Activated CD4-positive, CD25-positive, alpha-beta regulatory T cell treated with anti-CD3 and anti-CD28 coated beads, Interleukin-2, amount 50 U/mL, for 16 hours (primary cell): ENCODE measurements around the gene TERT.
"Not testable (repeated sequence)": the region's sequence is repeated elsewhere in the genome, so short reads cannot be mapped to it uniquely, and the experiment has no call there.

Experiments
- DNase-seq: peaks from one replicate; pipeline ENCODE4 v3.0.0-alpha.2; 2020; ENCODE audit warnings: low read depth, low spot score

TERT gene

DNA sequence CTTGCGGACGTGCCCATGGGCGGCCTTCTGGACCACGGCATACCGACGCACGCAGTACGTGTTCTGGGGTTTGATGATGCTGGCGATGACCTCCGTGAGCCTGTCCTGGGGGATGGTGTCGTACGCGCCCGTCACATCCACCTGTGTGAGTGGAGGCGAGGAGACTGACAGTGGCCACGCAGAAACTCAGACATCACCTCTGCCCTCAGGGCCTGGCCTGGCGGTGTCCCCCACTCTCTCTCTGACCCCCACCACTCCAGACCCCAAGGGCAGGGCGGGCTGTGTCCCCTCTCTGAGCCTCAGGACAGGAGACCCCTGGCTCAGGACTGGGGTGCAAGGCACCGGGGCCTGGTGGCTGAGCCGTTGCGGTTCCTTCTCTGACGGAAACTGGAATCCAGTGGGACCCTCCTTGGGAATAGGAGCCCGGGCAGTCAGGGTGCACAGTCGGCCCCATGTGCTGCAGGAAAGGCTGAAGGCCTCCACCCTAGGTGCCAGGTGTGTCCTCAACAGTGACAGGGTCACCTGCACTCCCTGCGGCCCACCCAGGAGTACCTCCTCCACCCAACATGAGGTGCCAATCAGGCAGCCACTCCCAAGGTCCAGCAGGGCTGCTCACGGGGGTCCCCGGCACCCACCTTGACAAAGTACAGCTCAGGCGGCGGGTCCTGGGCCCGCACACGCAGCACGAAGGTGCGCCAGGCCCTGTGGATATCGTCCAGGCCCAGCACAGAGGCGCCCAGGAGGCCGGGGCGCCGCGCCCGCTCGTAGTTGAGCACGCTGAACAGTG lies 16.0 kb downstream of the TERT start:
- DNase-seq, result no peak

DNA sequence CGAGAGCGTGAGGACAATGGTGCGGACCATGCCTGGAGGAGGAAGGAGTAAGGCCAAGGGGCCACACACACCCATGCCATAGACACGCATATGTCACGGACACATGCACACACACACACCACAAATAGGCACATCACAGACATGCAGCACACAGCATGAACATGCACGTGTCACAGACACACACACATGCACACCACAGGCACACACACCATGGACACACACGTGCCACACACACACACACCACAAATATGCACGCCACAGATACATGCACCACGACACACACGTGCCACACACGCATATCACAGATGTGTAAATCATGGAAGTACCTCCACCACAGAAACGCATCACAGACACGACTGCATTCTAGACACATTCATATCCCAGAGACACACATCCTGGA lies 16.7 kb downstream of the TERT start:
- no peak for DNase-seq

DNA sequence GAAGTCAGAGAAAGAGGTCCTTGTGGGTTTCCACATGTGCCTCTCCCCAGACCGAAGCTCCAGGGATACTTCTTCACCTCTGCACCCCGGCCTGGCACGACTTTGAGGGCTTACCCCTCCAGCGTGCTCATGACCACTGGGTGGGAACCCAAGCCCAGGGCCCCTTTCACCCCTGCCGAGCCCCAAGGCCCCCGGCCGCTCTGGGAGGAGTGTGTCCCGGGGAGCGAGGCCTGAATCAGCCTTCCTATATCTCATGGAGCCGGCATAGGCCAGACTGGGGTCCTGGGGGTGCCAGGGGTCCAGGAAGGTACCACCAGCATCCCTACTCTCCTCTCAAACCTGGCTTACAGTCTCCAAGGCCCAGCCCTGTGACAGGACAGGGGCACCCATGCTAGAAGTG lies 17.1 kb downstream of the TERT start:
- DNase-seq, result no peak

DNA sequence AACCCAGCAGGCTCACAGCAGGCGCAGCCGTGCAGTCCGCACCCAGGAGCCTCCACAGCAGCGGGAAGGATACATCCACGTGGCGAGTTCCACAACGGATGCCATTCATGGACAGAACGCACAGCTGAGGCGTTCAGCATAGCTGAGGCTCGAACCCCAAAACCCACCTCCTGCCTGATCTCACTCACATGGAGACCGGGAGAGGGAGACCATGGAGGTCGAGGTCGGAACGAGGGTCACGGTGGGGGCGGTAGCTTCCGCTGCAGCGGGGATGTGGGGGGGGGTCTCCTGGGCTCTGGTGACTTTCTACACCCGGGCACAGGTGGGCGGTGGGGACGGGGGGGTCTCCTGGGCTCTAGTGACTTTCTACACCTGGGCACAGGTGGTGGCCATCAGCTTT lies 17.5 kb downstream of the TERT start:
- DNase-seq, result no peak

DNA sequence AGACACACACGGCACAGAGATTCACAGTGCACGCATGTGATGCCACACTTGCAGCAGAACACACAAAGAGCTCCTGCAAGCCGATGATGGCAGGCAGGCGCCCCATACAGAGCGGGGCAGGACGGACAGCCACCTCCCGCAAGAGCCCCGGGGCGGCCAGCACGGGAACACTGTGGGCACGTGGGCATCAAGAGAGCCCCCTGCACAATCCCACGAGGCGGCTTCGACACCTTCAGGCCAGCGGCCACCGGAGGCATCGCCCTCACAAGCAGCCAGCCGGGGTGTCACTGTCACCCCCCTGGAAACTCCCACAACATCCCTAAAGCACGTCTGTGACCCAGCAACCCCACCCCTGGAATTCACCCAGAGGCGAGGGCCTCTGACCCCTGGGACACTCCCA lies 17.9 kb downstream of the TERT start:
- no peak for DNase-seq

DNA sequence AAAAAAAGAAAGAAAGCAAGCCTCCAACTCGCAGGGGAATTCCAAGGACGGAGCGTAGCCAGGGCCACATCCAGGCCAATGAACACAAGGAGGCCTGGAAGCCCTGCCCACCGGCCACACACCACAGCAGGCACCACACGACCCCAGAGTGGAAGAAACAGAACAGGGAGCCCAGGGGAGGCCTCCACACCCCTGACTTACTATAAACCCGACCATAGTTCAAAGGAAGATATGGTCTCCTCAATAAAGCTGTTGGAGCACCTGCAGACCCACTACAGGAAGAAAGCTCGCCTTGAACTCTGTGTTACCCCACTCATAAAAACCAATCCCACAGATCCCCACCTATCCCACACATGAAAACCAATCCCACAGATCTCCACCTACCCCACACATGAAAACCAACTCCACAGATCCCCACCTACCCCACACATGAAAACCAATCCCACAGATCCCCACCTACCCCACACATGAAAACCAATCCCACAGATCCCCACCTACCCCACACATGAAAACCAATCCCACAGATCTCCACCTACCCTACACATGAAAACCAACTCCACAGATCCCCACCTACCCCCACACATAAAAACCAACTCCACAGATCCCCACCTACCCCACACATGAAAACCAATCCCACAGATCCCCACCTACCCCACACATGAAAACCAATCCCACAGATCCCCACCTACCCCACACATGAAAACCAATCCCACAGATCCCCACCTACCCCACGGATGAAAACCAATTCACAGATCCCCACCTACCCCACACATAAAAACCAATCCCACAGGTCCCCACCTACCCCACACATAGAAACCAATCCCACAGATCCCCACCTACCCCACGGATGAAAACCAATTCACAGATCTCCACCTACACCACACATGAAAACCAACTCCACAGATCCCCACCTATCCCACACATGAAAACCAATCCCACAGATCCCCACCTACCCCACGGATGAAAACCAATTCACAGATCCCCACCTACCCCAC lies 19.2 kb downstream of the TERT start:
- DNase-seq, result not testable (repeated sequence)

DNA sequence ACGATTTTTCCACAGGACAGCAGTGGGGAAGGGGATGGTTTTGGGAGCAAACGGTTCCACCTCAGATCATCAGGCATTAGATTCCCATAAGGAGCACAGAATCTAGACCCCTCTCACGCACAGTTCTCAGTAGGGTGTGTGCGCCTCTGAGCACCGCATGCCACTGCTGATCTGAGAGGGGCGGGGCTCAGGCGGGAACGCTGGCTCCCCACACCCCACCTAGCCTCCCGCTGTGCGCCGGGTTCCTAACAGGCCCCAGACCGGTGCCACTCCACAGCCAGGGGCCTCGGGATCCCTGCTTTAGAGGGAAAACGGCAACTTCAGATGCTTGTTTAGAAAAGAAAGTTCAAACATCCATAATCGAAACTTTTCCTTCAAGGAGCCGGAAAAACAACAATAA lies 20.4 kb downstream of the TERT start:
- no peak for DNase-seq

DNA sequence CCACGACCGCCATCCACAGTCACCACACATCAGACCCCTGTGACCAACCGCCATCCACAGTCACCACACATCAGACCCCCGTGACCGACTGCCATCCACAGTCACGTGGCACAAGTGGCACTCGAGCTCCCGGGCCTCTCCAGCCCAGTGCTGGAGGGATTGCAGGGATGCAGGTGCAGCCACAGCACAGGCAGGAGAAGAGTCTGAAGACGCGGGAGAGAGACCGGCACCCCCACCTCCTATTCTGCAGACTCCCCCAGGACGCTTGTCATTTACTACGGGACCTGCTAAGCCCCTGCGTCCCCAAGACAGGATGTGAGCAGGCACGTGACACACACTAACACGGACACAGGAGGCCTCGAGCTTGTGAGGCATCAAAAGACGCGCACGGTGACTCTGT lies 21.1 kb downstream of the TERT start:
- no peak for DNase-seq

DNA sequence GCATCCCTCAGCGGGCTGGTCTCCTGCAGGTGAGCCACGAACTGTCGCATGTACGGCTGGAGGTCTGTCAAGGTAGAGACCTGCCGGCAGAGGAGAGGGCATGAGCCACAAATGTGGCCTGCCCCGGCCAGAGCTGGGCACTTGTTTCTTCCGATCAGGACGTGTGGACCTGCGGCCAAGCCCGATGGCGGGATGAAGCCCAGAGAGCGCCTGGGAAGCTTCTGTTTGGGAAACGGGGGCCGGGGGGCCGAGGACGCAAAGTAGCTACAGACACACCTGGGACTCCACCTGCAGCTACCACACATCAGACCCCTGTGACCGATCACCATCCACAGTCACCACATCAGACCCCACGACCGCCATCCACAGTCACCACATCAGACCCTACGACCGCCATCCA lies 22.7 kb downstream of the TERT start:
- DNase-seq, result no peak

DNA sequence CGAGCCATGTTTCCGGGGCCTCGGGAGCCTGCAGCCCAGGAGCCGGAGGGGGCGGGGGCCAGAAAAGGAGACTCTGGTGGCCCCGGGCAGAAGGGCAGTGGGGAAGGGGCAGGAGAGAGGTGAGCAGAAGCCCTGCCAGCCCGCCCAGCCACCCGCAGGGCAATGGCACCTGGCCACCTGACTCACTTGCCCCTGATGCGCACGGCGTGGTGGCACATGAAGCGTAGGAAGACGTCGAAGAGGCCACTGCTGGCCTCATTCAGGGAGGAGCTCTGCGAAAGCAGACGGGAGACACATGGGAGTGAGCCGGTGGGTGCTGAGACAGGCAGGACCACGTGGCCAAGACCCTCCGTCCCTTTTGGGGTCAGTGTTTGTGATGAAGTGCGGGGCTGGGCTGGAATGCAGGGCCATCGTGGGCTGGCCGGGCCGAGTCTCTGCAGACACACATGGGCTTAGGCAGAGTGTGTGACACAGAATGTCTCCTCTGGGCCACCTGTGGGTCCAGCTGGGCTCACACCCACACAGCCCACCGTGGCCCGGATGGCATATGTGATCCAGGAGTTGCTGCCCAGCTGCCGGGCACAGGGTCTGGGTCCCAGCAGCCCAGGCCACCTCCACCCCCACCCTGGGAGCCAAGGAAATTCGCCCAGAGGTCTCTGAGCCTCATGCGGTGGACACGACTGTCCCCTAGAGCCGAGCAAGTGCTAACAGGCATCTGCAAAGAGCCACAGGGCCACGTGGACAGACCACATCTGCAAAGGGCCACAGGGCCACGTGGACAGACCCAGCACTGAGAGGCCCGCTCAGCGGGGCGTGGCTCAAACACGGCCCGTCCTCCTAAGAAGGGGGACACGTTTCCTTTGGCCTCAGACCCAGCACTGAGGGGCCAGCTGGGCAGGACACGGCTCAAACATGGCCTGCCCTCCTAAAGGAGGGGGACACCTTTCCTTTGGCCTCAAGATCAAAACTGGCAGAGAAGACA lies 23.6 kb downstream of the TERT start:
- no peak for DNase-seq

DNA sequence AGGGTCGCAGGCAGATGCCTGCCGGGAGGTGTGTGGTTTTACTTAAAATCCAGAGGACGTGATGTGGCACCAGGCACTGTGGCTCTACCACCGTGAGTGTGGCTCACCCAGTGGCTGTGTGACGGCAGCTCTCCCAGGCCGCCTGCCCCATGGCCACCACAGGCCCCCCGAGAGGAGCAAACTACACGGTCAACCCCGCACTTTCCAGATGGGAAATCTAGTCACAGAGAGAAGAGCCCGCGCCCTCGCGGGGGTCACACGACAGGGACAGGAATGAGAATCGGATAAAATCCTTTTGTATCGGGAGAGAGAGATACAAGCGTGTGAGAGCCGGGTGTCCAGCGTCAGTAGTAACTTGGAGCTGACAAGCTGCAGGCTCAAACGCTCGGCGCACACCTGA lies 24.4 kb downstream of the TERT start:
- DNase-seq, result no peak

DNA sequence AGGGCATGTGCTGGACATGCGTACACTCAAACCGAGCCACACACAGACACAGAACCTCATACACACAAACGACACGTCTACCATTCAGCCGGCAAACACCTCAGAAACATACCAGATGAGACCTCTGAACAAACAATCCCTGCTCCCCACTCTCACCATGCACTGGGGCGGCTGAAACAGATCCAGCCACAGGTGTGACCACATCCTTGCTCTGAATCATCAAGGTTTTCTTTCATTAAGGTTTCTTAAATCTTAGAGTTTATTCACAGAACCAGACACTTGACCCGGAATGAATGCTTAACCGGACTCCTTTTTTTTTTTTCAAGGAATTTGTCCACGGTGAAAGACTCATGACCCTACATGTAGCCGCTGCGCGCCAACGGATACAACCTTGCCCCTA lies 26.2 kb downstream of the TERT start:
- no peak for DNase-seq

DNA sequence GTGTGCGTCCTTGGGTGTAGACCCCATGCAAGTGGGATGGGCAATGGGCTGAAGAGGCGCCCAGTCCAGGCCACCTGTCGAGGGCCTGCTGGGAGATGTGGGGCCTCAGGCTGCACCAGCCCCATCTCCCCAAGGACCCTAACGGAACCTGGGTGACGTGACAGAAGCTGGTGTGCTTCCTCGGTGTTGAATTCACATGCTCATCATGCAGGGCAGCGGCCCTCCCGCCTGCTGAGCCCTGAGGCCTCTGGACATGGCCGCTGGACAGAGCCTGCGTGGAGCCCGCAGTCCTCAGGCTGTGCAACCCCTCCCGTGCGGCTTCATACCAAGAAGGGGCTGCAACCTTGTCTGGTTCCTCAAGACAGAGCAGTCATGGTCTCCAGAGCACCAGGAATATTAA lies 26.8 kb downstream of the TERT start:
- DNase-seq, result no peak

DNA sequence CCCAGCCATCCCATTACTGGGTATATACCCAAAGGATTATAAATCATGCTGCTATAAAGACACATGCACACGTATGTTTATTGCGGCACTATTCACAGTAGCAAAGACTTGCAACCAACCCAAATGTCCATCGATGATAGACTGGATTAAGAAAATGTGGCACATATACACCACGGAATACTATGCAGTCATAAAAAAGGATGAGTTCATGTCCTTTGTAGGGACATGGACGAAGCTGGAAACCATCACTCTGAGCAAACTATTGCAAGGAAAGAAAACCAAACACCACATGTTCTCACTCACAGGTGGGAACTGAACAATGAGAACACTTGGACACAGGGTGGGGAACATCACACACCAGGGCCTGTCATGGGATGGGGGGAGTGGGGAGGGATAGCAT lies 27.4 kb downstream of the TERT start:
- DNase-seq, result not testable (repeated sequence)

DNA sequence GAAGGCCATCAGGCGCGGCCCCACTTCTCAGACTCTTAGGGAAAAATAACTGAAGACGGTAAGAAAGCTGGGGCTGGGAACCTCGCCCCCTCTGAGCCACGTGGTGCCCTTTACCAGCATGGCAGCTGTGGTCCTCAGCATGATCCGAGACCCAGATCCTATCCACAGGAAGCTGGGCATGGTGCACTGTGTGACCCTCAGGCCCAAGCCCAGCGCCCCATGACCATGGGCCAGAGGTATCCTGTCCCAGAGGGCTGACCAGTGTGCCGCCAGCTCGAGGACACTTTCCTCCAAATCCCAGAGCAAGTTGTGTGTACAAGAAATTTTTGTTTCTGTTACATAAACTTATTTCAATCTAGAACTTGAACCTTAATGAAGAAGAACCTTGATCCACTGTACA lies 28.1 kb downstream of the TERT start:
- DNase-seq, result no peak

DNA sequence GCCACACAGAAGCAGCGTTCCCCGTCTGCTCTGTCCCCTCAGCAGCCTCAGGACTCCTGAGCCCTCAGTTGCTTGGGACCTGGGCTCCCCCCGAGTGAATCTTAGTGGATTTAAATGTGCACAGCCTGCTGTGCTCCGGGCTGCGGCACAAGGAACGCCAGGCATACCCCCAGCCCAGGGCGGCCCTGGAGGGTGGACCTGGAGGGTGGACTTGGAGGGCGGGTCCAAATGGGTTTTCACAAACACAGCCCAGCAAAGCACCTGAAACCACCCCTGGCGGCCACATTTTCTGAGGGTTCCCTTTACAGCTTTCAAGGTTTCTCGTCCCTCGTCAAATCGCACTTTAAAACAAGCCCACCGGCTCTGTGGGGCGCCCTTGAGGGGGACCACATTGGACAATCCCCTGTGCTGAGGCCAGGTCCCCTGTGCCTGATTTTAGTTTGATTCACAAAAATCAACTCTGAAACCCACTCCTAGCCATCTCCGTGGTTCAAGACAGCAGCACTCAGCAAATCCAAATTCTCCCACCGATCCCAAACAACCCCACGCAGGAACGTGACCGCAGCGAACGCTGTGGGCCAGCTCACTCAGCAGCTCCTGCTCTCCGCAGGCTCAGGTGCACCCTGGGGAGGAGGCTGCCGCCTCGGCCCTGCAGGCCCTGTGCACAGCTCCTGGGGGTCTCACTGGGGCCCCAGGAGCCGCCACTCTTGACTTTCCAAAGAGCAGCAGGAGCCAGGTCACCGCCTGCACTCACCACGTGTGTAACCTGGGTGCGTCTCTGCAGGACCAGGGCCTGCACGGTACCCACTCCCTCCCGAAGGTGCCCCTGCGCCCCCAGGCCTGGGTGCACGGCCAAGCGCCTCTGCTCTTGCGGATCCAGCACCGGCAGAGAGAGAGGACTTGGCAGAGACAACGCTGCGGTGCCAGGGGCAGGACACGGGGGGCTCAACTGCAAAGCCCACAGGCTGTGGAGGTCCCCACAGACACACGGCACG lies 29.1 kb downstream of the TERT start:
- DNase-seq, result no peak

DNA sequence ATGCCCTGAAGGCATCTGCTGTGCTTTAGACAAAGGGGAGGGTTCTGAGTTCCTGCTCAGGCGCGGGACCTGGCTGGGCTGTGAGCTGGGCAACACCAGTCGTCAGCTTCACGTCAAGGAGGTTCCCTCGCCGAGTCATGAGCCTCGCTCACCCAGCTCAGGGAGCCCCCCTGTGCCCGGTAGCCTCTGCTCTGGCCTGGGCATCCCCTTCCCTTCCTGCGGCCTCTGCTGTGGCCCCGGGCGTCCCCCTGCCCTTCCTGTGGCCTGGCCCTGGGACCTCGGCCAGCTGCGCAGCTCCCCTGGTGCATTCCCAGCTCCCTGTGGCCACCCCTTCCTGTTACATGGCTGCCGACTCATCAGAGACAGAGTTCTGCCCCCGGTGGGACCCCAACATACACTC lies 29.8 kb downstream of the TERT start:
- DNase-seq, result no peak

DNA sequence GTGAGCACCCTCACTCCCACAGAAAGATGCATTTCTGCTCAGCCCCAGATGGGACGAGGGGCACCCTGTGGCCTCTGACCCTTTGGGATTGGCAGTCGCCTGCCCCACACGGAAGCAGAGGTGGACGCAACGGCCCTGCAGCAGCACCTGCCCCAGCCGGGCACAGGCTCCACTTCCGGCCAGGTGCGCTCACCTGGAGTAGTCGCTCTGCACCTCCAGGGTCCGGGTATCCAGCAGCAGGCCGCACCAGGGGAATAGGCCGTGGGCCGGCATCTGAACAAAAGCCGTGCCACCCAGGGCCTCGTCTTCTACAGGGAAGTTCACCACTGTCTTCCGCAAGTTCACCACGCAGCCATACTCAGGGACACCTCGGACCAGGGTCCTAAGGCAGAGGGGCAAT lies 30.7 kb downstream of the TERT start:
- no peak for DNase-seq

DNA sequence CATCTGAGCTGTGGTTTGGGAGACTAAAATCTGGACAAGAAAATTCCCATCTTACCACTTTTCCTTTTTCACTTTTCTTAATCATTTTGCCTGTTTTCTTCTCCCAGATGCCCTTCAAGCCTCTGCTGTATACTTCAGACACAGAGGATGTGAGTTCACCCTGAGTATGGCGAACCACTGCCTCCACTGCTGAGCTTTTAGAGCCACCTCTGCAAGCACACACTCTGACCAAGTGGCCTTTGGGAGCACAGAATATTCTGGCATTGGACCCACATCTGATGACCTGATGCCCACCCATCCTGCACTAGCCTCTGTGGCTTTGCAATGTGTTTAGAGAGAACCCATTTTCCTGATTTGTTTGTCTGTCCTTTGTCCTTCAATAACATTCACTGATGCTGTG lies 32.5 kb downstream of the TERT start:
- DNase-seq, result no peak

DNA sequence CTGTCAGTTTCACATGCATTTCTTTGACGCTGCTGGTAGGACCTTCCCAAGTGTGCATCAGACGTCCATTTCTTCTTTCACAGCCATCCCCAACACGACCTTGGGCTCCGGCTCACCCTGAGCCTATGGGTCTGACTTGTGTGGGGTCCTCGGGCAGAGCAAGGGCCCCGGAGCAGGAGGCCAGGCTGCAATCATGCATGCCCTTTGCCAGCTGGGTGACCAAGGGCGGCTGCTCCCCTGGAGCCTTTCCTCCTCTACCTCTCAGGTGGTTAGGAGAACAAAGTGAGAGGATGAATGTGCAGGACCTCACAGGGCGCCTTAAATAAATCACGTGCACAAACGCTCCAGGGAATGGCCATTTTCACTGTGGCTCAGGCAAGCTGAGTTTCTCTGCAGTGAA lies 33.2 kb downstream of the TERT start:
- DNase-seq, result no peak
